ENCODE measurements around the gene CYP11A1.

Gene CYP11A1

GRCh38 chr15:74316141-74316540, 51.3 kb downstream of the CYP11A1 start:
- TF ChIP-seq, protein P1, sequence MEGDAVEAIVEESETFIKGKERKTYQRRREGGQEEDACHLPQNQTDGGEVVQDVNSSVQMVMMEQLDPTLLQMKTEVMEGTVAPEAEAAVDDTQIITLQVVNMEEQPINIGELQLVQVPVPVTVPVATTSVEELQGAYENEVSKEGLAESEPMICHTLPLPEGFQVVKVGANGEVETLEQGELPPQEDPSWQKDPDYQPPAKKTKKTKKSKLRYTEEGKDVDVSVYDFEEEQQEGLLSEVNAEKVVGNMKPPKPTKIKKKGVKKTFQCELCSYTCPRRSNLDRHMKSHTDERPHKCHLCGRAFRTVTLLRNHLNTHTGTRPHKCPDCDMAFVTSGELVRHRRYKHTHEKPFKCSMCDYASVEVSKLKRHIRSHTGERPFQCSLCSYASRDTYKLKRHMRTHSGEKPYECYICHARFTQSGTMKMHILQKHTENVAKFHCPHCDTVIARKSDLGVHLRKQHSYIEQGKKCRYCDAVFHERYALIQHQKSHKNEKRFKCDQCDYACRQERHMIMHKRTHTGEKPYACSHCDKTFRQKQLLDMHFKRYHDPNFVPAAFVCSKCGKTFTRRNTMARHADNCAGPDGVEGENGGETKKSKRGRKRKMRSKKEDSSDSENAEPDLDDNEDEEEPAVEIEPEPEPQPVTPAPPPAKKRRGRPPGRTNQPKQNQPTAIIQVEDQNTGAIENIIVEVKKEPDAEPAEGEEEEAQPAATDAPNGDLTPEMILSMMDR (IDR thresholded peaks at IDR 0.05; ENCODE audit: insufficient read depth, low read depth, low read length, missing control alignments), result no peak
- DNase-seq (ENCODE audit: low read depth), result no peak
- no peak overlapping the region for H3K4me3 ChIP-seq (ENCODE audit: low read depth, low read length)

GRCh38 chr15:74315626-74316025, 51.8 kb downstream of the CYP11A1 start:
- peak overlapping the region; percentile 14; the same call in 1 of the 2 replicates for H3K4me3 ChIP-seq (ENCODE audit: low read depth, low read length)
- TF ChIP-seq, protein P1 (IDR thresholded peaks at IDR 0.05; ENCODE audit: insufficient read depth, low read depth, low read length, missing control alignments), result no peak
- DNase-seq (ENCODE audit: low read depth), result peak; percentile 86

DNA sequence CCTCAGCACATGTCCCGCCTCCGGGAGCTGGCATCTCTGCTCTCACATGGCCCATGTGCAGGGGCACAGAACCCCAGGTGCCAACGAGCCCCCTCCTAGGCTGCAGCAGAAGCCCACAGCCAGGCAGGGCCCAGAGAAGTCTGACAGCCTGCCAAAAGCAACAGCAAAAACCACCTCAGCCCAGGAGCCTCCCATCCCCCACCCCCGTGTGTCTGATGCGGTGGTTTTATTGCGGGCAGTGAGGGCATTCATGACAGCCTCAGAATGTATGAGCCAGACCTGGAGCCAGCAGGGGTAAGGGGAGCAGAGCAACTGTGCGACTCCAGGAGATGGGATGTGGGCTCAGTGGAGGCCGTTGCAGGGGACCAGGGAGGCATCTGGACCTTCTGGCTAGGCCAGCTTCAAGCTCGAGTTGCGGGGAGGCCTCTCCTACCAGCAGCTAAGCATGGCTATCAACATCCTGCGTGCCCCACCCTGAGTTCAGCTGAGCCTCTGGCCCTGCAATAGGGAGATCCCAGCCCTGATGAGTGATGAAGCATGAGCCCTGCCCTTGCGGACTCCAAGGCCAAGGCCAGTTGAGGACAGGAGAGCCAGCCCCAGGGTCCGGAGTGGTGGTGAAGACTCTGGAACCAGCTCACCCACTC, 52.5 kb downstream of the CYP11A1 start:
- no peak for DNase-seq (ENCODE audit: low read depth)
- TF ChIP-seq, protein P1 (IDR thresholded peaks at IDR 0.05; ENCODE audit: insufficient read depth, low read depth, low read length, missing control alignments), result no peak
- H3K4me3 ChIP-seq (ENCODE audit: low read depth, low read length), result peak overlapping the region; percentile 14; the same call in 1 of the 2 replicates

- DNase-seq (ENCODE audit: low read depth), result no peak
- TF ChIP-seq, protein P1 (IDR thresholded peaks at IDR 0.05; ENCODE audit: insufficient read depth, low read depth, low read length, missing control alignments), result no peak
- H3K4me3 ChIP-seq (ENCODE audit: low read depth, low read length), result no peak overlapping the region
Observed at GRCh38 chr15:74313889-74314288, 53.6 kb downstream of the CYP11A1 start.

GRCh38 chr15:74312445-74313007, 54.9 kb downstream of the CYP11A1 start:
- DNase-seq (ENCODE audit: low read depth), result no peak
- H3K4me3 ChIP-seq (ENCODE audit: low read depth, low read length), result no peak overlapping the region
- TF ChIP-seq, protein P1 (IDR thresholded peaks at IDR 0.05; ENCODE audit: insufficient read depth, low read depth, low read length, missing control alignments), result no peak

DNA sequence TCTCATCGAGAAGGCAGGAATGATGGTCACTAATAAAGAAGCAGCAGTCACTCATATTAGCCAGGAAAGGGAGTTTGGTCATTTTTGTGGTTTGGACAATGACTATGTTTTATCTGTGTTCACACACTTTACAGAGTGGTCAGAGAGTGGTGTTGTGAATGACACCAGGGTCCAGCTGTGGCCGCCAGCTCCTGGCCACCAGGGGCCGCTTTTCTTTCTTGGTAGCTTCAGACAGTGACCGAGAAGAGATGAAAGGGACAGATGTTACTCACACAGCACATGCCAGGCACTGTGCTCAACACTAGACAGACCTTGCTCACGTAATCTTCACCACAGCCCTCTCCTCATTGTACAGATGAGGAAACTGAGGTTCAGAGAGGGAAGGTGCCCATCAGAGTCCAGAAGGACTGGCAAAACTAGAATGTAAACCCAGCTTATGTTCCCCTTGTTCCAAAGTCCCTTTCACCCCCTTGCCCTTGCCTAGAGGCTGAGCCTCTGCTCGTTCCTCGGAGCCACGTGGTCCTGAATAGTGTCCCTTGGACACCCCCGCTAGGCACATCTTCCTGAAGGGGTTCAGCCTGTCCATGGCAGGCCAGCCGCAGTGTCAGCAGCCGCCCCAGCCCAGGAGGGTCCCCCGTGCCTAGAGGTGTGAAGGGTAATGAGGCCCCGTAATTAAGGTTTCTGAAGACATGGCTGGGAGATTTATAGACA, 55.6 kb downstream of the CYP11A1 start:
- no peak overlapping the region for H3K4me3 ChIP-seq (ENCODE audit: low read depth, low read length)
- TF ChIP-seq, protein P1 (IDR thresholded peaks at IDR 0.05; ENCODE audit: insufficient read depth, low read depth, low read length, missing control alignments), result peak; percentile 35
- peak; percentile 23 for DNase-seq (ENCODE audit: low read depth)

Data from GM12865 (cell line).